Amniotic stem cell (primary cell): ENCODE measurements around the gene GRK5.

Experiments
- DNase-seq: peaks from one replicate; lab custom pipeline; 2025; lab: John Stamatoyannopoulos, UW

The GRK5 gene

DNA sequence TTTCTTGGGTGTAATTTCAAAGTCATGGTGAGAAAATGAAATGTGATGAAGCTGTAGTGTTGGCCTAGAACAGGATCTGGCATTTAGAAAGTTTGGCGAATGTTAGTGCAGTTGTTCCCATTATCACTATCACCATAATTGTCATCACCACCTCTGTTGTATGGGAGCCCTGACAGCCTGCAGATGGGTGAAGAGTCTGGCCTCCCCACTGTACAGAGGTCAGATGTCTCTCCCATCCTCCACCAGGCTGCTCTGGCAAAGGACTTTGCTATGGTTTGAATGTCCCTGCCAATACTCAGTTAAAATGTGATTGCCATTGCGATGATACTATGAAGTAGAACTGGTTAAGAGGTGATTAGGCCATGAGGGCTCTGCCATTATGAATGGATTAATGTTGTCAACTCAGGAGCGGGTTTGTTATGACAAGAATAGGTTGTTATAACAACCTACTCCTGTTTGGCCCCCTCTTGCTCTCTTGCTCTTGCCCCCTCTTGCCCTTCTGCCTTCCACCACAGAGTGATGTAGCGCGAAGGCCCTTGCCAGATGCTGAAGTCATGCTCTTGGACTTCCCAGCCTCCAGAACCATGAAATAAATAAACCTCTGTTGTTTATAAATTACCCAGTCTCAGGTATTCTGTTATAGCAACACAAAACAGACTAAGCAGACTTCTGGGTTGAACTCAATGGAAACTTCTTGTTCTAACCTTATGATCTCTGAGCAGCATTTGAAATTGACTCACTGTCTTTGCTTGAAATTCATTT, 90.0 kb downstream of the GRK5 start:
- DNase-seq, result no peak

DNA sequence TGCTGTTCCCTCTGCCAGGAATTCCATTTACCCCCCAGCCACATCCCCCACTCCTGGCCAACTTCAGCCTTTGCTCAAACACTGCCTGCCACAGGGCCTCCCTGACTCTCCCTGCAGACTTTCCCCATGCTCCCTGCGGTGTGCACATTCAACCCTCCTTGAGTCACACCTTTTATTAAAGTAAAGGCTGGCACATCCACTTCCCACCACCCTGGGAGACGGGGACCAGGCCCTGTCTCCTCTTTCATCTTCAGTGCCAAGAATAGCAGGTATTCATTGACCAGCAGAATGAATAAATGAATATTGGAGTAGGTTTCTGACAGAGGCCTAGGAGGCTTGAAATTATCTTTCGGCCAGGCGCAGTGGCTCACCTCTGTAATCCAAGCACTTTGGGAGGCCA, 91.4 kb downstream of the GRK5 start:
- DNase-seq, result no peak

DNA sequence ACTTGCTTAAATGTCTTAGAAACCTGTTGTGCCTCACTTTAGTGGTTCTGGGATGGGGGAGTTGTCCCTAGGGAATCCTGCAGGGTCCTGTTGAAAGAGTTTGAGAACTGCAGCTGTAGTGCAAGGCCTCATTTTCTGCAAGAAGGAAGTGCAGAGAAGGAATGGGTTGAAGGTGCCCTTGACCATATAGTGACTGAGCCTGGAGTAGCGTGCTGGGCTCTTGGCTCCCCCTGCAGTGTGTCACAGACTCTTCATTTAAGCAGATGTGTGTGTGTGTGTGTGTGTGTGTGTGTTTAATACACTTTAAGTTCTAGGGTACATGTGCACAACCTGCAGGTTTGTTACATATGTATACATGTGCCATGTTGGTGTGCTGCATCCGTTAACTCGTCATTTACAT, 92.2 kb downstream of the GRK5 start:
- DNase-seq, result no peak

DNA sequence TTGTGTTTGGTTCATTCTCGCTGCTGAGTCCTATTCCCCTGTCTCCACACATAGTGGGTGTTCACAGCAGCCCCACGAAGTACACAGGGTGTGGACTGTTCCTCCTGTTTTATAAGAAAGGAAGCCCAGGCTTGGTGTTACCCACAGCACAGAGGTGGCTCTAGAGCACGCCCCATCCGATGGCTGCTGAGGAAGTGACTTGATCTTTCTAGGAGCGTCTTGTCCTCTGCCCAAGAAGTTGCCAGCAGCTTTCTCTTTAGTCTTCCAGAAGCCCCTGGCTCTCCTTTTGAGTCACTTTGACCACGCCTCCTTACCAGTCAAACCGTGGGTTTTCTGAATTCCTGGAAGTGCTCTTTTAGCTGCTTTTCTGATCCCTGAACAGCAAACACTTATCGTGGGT, 94.0 kb downstream of the GRK5 start:
- DNase-seq, result no peak

GRCh38 chr10:119302172-119302571, 94.8 kb downstream of the GRK5 start:
- DNase-seq, result no peak

DNA sequence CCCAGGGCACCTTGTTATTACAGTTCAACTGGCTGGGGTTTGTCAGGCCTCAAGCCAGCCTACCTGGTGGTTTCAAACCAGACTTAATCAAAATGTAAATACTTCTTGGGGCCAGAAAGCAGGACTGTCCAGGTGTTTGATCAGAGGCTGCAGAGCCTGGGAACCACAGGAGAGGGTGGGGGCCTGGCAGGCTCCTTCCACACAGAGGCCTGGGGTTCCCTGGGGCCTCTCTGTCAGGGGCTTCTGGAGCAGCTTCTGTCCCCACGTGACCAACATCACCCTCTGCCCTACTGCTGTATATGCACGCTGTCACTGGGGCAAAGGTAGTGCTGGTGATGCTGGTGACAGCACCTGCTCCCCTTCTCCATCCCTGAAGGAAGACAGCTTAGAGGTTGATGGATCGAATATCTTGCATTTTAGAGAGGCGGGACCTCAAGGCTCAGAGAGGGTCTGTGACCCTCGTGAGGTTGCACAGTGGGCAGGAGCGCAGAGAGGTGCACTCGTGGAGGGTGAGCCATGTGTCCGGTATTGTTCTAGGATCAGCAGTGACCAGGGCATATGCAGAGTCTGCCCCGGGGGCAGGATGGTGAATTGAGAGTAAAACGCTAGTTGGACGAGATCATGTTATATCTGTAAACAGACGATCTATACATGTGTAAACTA, 95.4 kb downstream of the GRK5 start:
- no peak for DNase-seq

DNA sequence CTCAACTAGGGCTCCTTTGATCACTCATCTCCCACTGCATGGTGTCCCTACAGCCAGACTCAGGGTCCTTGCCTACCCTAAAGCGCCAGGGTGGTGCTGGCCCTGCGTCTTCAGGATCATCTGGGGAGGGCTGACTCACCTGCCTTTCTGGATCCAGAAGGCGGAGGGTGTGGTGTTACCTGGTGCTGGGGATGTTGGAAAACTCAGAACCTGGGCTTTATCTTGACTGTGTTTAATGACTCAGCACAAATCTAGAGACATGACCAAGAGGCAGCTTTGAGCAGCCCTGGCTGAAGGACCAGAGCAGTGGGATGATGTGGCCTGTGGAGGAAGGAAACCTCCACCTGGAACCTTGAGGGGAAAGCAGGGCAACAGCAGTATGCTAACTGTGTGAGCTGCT, 96.5 kb downstream of the GRK5 start:
- no peak for DNase-seq

- no peak for DNase-seq
These were observed 97.2 kb downstream of the GRK5 start for GRCh38 chr10:119304541-119304940.

DNA sequence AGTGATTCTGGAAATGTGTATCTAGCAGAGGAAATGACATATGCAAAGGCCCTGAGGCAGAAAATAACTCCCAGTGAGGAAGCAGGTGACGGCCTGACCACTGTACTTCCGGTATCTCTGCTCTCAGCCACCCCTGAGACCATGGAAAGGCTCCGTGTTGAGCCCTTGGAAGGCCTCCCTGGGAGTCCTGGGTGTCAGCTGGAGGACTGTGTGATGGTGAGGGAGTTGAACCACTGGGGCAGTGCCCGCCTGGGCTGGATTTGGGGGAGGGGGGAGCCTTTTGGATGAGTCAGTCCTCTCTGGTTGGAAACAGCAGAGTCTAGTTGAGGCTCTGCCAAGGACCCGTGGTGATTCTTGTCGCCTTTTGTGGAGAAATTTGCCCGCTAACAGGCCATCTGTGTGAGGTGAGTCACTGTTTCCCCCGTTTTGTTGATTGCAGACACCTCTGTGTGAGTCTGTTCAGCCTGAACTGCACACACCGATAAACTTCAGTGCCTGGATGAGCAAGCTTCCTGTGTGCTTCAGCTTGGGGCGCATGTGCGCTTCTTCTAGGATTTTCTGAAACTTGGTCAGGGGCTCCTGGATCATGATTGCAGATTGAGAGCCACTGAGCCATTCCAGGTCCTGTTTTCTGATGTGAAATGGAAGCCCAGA, 98.6 kb downstream of the GRK5 start:
- DNase-seq, result no peak

GRCh38 chr10:119306514-119306951, 99.2 kb downstream of the GRK5 start:
- no peak for DNase-seq

- DNase-seq, result no peak
These were observed 99.6 kb downstream of the GRK5 start for GRCh38 chr10:119306986-119307392.

- no peak for DNase-seq
These were observed 100.7 kb downstream of the GRK5 start for GRCh38 chr10:119308089-119308488.

DNA sequence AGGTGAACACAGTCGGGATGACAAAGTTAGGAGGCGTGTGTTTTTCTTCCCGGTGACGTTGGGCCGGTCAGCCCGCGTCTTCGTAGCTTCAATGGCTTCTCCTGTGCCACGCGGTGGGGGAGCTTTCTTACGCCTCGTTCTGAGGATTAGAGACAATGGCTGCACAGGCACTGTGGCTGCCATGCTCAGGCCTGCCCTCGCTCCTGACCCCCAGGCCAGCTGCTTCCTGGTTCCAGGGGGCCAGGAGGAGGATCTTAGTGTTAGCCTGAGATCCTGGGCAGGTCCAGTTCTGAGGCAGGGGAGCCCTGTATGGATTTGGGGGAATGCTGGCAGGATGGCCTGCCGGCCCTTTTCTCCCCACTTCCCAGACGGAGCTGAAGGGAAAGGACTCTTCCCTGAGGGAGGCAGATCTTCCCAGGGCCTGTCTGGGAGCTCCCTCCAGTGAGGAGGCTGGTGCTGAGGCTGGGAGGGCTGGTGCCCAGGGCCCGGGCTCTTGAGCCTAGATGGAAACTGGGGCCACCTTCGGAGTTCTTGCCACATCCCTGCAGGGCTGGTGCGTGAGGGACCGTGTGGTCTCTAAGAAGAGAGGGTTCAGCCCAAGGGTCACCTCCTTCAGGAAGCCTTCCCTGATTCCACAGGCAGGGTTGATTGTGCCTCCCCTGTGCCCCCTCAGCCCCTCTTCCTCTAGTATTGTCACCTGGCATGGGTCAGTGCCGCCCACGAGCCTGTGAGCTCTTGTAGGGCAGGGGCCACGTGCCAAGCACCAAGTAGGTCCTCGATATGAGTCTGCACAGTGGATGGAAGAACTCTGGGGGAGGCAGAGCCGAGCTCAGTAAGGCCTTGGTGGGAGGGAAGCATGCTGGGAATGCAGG, 101.4 kb downstream of the GRK5 start:
- DNase-seq, result no peak

DNA sequence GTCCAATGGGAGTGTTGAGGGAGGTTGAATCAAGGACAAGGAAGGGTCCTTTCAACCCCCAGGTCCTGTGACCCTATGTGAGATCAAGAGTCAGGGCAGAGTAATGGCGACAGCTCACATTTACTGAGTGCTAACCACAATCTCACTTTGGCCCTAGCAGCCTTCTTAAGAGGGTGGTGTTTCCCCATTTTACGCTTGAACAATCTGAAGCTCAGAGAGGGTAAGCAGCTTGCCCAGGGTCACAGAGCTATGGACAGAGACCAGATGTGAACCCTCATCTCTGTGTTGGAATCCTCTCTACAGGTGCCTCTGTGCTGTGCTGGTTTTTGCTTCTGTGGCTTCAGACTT, 102.0 kb downstream of the GRK5 start:
- DNase-seq, result no peak

- DNase-seq, result no peak
These were observed 103.4 kb downstream of the GRK5 start for GRCh38 chr10:119310806-119311205.

DNA sequence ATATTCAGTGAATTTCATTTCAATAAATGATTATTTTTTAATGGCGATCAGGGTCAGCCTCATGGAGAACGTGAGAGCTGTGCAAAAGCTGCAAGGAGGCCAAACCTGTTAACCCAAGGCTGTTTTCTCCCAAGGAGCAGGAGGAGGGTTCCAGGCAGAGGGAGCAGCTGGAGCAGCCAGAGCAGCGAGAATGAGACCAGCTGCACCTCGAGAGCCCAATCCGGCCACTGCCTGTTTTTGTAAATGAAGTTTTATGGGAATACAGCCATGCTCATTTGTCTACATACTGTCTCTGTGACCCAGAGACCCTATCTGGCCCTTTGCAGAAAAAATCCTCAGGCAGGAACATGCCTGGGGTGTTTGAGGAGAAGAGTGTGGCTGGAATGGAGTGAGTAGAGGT, 104.9 kb downstream of the GRK5 start:
- no peak for DNase-seq

DNA sequence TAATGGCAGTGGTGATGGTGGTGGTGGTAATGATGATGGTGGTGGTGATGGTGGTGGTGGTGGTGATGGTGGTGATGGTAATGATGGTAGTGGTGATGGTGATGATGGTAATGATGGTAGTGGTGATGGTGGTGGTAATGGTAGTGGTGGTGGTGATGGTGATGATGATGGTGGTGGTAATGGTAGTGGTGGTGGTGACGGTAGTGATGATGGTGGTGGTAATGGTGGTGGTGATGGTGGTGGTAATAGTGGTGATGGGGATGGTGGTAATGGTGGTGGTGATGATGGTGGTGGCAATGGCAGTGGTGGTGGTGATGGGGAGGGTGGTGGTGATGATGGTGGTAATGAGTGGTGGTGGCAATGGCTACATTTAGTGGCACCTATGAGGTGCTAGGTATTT, 105.7 kb downstream of the GRK5 start:
- no peak for DNase-seq

DNA sequence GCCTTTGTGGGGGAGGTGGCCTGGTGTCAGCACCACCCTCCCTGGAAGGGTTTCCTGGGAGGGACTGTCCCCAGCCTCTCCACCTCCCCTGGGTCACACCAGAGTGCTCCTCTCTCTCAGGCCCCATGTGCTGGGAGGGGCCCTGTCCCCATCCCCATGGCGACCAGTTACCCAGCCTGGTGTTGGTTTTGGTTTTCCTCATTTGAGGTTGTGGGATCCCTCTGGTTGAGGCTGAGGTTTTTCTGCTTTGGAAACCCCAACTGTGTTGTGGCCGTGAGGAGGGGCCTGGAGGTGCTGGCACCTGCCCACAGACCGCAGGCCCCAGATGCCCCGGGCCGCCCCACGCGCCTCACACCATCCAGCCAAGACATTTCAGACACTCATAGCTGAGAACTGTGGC, 106.3 kb downstream of the GRK5 start:
- no peak for DNase-seq

GRCh38 chr10:119314061-119314460, 106.7 kb downstream of the GRK5 start:
- no peak for DNase-seq

GRCh38 chr10:119314486-119314885, 107.1 kb downstream of the GRK5 start:
- DNase-seq, result no peak

GRCh38 chr10:119315128-119316001, 108.0 kb downstream of the GRK5 start:
- DNase-seq, result peak; percentile 85
